WTC11 (cell line): Measurements from ENCODE around the gene RFC2. TPM values are rescaled to one million over a fixed set of nuclear protein-coding genes. Genes with fewer than 3 reads are reported as not detected.
A peak's percentile ranks its signal among the peaks of the same experiment; 100 is the strongest.

Experiments used
- AFF4 ChIP-seq: sonication (generic); formaldehyde crosslinking; IDR thresholded peaks from 2 replicates; pipeline ENCODE4 v1.8.1; 2023; ENCODE audit warnings: mild to moderate bottlenecking, missing genetic modification reagents, borderline replicate concordance
- CREB1 ChIP-seq: sonication (generic); formaldehyde crosslinking; IDR thresholded peaks from 2 replicates; pipeline ENCODE4 v1.8.0; 2023; ENCODE audit warnings: mild to moderate bottlenecking, missing genetic modification reagents
- E2F1 ChIP-seq: sonication (generic); formaldehyde crosslinking; IDR thresholded peaks from 2 replicates; pipeline ENCODE4 v1.8.0; 2022; ENCODE audit warnings: mild to moderate bottlenecking, missing genetic modification reagents
- E2F5 ChIP-seq: sonication (generic); formaldehyde crosslinking; IDR thresholded peaks from 2 replicates; pipeline ENCODE4 v1.8.1; 2022; ENCODE audit warnings: mild to moderate bottlenecking, moderate library complexity, missing genetic modification reagents
- ELF4 ChIP-seq: sonication (generic); formaldehyde crosslinking; IDR thresholded peaks from 2 replicates; pipeline ENCODE4 v1.8.1; 2022; ENCODE audit warnings: low read depth, mild to moderate bottlenecking, moderate library complexity, missing genetic modification reagents
- EMX1 ChIP-seq: fragments of 250-450 bp; sonication (Bioruptor Pico); IDR thresholded peaks from 2 replicates; pipeline ENCODE4 v1.8.0; 2021; ENCODE audit warnings: mild to moderate bottlenecking
- FOXJ3 ChIP-seq: sonication (generic); formaldehyde crosslinking; IDR thresholded peaks from 2 replicates; pipeline ENCODE4 v1.9.0; 2021; ENCODE audit warnings: missing genetic modification reagents, mild to moderate bottlenecking, borderline replicate concordance
- FOXP4 ChIP-seq: sonication (generic); formaldehyde crosslinking; IDR thresholded peaks from 2 replicates; pipeline ENCODE4 v1.8.0; 2022; ENCODE audit warnings: mild to moderate bottlenecking, missing genetic modification reagents
- GABPB1 ChIP-seq: sonication (generic); formaldehyde crosslinking; IDR thresholded peaks from 2 replicates; pipeline ENCODE4 v1.8.1; 2023; ENCODE audit warnings: mild to moderate bottlenecking, missing genetic modification reagents
- HMGXB4 ChIP-seq: sonication (generic); formaldehyde crosslinking; IDR thresholded peaks from 2 replicates; pipeline ENCODE4 v1.8.1; 2023; ENCODE audit warnings: mild to moderate bottlenecking, moderate library complexity, missing genetic modification reagents
- IRF1 ChIP-seq: sonication (generic); formaldehyde crosslinking; IDR thresholded peaks from 2 replicates; pipeline ENCODE4 v1.8.0; 2023; ENCODE audit warnings: missing genetic modification reagents
- MAX ChIP-seq: sonication (generic); formaldehyde crosslinking; IDR thresholded peaks from 2 replicates; pipeline ENCODE4 v1.8.0; 2022; ENCODE audit warnings: mild to moderate bottlenecking, missing genetic modification reagents
- MXD4 ChIP-seq: fragments of 250-450 bp; sonication (Bioruptor Pico); IDR thresholded peaks from 2 replicates; pipeline ENCODE4 v1.8.0; 2021; ENCODE audit warnings: mild to moderate bottlenecking, moderate library complexity, borderline replicate concordance
- SMAD4 ChIP-seq: sonication (generic); formaldehyde crosslinking; IDR thresholded peaks from 2 replicates; pipeline ENCODE4 v1.8.0; 2022; ENCODE audit warnings: mild to moderate bottlenecking, missing genetic modification reagents
- TEAD1 ChIP-seq: sonication (generic); formaldehyde crosslinking; IDR thresholded peaks from 2 replicates; pipeline ENCODE4 v1.8.0; 2022; ENCODE audit warnings: mild to moderate bottlenecking, missing genetic modification reagents
- USF1 ChIP-seq: sonication (generic); formaldehyde crosslinking; IDR thresholded peaks from 2 replicates; pipeline ENCODE4 v1.8.0; 2022; ENCODE audit warnings: mild to moderate bottlenecking, missing genetic modification reagents
- ZNF281 ChIP-seq: sonication (generic); formaldehyde crosslinking; IDR thresholded peaks from 2 replicates; pipeline ENCODE4 v1.8.0; 2023; ENCODE audit warnings: mild to moderate bottlenecking, missing genetic modification reagents
- ZSCAN18 ChIP-seq: fragments of 250-450 bp; sonication (Bioruptor Pico); IDR thresholded peaks from 2 replicates; pipeline ENCODE4 v2.1.2; 2022; ENCODE audit warnings: mild to moderate bottlenecking, moderate library complexity
- total RNA-seq: library from RNA; stranded (reverse); gene quantifications from 3 replicates; pipeline ENCODE4 v1.2.3, GENCODE V29; 2021

The RFC2 gene
- total RNA-seq, 1 experiment from 2014 or later = 80.7 TPM

- TF ChIP-seq USF1 = 0 out of 2 replicates have a peak, but pooled peaks have one; percentile 66
- peak; percentile 27; the same call in 1 of the 2 replicates for TF ChIP-seq ZNF281 (CRISPR knock-in tag)
- TF ChIP-seq HMGXB4 (CRISPR knock-in tag) = peak; percentile 78; the same call in 1 of the 2 replicates
- peak; percentile 95; the same call in 1 of the 2 replicates for TF ChIP-seq AFF4 (CRISPR knock-in tag)
- TF ChIP-seq MXD4 (CRISPR knock-in tag) = no peak
- 0 out of 2 replicates have a peak, but pooled peaks have one; percentile 16 for TF ChIP-seq CREB1 (CRISPR knock-in tag)
- peak; percentile 100 for TF ChIP-seq E2F5 (CRISPR knock-in tag)
- TF ChIP-seq GABPB1 (CRISPR knock-in tag) = peak; percentile 85; the same call in 1 of the 2 replicates
- TF ChIP-seq E2F1 (CRISPR knock-in tag) = peak; percentile 89
- no peak; the same call in 1 of the 2 replicates for TF ChIP-seq SMAD4 (CRISPR knock-in tag)
- no peak for TF ChIP-seq FOXJ3 (CRISPR knock-in tag)
- no peak for TF ChIP-seq EMX1 (CRISPR knock-in tag)
- peak; percentile 87 for TF ChIP-seq MAX (CRISPR knock-in tag)
- TF ChIP-seq ZSCAN18 (CRISPR knock-in tag) = no peak
- peak; percentile 42; the same call in 1 of the 2 replicates for TF ChIP-seq IRF1 (CRISPR knock-in tag)
- peak; percentile 78 for TF ChIP-seq FOXP4 (CRISPR knock-in tag)
- TF ChIP-seq TEAD1 = peak; percentile 86
- no peak for TF ChIP-seq ELF4 (CRISPR knock-in tag)
Measured at GRCh38 chr7:74254129-74254857, at the start of gene RFC2 (continued).
